Measurements from ENCODE around the gene PLA2G15.

Gene PLA2G15

DNA sequence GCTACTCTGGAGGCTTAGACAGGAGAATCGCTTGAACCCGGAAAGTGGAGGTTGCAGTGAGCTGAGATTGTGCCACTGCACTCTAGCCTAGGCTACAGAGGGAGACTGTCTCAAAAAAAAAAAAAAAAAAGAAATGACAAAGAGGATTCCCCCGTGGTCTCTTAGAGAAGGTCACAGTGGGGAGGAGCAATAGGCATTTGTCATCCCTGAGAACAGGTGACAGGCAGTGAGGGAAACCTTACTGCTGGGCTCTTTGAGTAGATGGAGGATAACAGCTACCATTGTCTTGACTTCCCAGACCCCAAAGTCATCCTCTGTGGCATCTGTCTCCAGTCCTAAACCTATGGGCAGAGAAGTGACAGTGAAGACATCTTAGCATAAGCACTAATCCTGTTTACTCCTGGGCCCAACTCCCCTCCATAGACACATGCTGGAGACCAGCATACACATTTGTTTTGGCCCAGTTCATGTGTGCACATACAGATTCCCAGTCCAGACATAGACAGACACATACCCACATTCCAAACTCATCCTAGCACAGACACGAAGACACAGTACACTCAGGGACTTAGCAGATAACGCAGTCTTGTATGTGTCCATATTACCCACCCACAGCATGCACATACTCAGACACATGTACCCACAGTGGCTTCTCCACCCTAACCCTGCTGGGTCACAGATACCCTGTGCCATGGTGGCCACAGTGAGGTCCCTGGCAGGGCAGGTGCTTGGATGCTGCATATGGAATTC is 11.9 kb upstream of the PLA2G15 start:
- DNase-seq, result no peak

DNA sequence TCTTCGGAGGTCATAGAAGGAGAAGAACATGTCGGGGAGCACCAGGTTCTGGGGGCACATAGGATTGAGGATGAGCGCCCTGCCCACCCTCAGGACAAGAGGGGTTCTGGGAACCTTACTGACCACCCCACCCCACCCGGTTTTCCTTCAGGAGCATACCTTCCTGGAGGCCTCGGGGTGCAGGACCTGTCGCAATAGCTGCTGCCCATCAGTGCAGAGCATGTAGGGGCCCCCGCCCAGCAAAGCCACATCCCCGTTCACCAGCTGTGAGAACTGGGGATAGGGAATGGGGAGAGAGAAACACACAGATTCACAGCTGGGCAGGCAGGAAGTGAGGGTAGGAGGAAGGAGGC is 11.4 kb upstream of the PLA2G15 start:
- DNase-seq, result no peak

DNA sequence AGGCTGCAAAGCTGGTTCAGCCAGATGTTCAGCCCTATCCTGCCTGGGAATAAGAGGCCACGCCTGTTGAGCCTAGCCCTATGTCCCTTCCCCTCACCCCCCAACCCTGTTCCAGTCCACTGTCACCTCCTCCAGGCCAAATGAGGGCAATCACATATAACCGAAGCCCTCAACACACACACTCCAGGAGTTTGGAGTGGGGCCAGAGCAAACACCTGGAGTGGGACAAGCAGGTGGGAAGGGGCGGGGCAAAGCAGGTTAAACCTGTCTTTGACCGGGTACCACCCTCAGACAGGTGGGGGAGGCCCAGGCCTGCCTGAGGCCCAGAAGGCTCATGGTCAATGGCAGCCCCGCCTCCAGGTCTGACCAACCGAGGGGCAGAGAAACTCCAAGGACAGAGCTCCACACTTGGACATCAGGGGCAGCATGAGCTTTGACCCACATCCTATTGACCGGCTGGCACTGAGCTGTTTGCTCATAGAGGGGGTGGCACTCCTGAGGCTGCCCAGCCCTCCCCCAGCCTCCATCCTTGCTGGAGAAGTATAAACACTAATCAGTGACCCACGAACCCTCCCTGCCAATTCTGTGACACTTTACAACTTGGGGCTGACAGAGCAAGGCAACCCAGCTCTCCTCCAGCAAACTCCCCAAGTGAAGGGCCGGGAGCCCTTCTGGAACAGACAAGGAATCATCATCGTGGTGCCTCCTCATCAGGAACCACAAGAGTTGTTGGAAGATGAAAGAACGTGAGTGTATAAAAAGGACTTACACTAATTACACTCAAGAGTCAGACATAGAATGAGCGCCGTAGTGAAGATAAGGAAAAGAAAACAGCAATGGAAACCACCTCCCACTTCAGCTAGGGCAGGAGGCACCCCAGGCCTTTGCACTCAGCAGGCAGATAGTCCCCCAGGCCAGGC is 10.7 kb upstream of the PLA2G15 start:
- no peak for DNase-seq

DNA sequence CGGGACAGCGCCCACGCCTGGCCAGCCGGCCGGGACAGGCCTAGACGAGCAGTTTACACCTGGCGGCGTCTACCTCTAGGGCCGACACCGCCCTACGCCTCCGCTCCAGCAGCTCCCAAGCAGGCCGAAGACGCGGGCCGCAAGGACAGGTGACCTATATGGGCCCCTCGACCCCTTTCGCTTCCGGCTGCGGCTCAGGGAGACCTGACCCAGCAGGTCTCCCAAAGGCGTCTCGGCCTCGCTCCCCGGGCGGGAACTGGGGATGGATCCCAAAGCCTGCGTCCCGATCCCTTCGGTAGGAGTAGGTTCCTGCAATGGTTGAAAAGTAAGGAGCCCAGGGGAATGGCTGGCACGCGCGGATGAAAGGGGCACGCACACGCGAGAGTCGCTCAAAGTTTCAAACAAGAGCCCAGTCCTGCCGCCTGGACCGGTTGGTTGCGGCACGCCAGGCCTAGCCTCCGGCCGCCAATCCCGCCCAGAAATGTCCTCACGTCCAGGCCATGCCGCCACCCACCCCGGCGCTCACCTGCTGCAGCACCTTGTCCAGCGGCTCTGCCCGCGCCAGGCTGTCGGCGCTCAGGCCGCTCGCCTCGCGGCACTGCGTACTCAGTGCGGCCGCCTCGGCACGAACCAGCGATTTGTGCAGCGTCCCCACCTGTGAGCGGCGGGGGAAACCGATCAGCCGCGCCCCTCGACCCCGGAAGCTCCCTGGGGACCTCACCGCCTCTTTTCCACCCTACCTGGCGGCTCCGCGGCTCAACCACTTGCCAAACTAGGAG is 9.9 kb upstream of the PLA2G15 start:
- DNase-seq, result no peak

DNA sequence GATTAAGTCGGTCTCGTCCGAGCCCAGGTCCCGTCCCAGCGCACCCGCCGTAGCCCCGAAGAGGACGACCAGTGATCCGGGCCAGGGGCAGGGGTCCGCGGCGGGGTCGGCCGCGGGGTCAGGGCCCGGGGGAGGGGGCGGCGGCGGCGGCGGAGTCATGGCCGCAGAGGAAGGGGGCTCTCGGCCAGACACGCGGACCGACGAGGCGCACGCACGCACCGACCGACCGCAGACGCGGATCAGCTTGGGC is 9.4 kb upstream of the PLA2G15 start, which contains the start of gene ESRP2:
Gene ESRP2 (minus strand): TSS at position 241 of the 250 bp plus-strand sequence. CDS start 82 bp downstream, at position 159.
- no peak for DNase-seq

DNA sequence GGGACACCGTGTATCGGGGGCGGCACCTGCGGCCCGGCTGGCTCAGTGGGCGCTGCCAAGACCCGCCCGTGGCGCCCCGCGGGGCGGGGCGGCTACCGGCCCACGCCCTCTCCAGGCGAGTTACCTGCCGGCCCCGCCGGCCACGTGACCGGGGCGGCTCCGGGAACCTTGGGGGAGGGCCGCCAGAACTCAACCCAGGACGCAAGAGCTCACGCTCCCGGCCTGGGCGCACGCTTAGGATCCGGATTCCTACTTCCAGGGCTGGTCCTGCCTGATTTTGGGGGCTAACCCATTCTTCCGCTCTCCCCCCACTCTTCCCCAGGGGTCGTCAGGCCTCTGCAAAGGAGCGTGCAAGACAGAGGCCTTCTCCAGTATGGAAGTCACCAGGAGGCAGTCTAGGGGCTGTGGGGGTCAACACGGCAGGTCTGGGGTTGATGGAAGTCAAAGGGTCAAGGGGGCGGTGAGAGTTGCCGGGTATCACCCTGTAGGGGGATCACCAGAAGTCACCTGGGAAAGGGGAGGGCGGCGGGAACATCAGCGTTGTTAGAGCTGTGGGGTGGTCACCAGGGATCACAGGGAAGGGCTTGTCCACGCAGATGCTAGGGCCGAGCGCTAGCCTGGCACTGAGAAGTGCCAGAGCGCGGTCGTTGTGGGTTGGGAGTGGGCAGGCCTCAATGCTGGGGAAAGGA is 8.9 kb upstream of the PLA2G15 start:
- peak in 3 of 5 experiments; percentile 34 to 49 (median 38) for DNase-seq

DNA sequence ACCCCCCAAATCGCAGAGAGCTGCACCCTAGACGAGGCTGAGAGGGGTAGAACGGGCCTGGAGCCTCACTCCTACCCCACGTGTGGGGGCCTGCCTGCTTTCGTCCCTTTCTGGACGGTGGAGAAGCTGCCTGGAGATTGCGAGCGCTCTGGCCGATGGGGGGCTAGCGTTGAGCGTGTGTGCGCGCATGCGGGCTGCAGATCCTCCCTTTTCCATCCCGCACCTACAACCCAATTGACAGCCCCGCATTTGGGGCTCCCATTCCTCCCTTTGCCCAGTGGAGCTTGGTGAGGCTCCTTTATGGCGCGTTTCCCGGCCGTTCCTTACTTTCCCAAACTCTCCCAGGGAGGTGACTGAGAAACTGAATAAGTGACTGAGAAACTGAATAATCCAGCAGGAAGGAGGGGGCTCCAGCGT is 8.3 kb upstream of the PLA2G15 start:
- DNase-seq, result no peak

DNA sequence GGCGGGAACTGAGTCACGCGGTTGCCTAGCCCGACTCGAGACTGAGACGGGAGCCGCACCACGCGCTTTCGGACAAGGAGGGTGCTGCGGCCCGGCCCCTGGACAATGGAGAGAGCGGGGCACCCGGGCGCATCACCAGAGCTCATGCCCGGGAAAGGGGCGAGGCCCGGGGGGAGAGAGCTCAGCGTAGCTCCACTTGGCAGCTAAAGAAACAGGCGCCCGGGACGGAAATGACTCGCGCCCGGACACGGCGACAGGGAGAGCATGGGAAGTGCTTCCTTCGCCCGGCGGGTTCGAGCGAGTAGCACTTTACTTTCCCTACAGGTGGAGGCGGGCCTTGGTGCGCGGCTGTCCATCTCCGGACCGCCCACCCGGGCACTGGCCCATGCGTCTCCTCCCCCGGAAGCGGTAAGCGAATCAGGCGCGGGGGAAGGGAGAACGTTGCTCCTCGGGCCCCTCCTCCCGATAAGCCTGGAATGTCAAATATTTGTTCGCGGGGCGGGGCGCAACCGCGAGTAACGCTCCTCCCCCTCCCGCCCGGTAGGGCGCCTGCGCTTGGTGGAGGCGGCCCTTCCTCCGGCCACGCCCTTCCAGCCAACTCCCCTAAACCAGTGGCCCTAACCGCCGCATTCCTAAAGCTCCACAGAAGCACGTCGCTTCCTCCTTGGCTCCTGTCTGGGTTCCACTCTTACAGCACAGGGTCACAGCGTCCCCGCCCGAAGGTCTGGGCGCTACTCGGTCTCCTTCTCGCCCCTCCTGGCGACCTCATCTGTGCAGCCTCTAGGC is 7.7 kb upstream of the PLA2G15 start:
- peak; percentile 76 to 86 (median 82) for DNase-seq

DNA sequence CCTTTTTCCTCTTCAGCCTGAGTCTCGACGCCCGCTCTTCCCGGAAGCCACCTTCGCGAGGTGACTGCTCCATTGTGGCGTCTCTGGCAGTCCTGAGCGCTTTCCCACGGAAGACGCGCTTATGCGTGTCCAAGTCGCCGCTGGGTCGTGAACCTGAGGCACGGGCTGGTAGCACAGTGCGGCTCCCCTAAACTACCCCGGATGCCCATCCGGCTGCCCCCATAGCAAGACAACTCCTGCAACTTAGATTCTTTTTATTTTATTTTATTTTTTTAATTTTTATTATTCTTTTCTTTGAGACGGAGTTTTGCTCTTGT is 7.2 kb upstream of the PLA2G15 start:
- peak in 1 of 5 experiments; percentile 23 for DNase-seq

DNA sequence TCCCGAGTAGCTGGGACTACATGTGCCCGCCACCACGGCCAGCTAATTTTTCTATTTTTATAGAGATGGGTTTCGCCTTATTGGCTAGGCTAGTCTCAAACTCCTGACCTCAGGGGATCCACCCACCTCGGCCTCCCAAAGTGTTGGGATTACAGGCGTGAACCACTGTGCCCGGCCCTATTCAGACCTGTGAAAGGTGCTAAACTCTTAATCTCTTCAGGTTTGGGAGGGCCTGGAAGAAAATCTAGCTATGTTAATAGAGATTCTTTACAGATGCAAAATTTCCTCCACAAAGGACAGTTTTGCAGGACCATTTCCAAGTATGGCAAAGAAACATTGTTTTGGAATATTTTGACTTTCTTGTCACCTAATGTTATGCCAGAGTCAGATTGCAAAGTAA is 3.1 kb upstream of the PLA2G15 start:
- DNase-seq, result no peak

DNA sequence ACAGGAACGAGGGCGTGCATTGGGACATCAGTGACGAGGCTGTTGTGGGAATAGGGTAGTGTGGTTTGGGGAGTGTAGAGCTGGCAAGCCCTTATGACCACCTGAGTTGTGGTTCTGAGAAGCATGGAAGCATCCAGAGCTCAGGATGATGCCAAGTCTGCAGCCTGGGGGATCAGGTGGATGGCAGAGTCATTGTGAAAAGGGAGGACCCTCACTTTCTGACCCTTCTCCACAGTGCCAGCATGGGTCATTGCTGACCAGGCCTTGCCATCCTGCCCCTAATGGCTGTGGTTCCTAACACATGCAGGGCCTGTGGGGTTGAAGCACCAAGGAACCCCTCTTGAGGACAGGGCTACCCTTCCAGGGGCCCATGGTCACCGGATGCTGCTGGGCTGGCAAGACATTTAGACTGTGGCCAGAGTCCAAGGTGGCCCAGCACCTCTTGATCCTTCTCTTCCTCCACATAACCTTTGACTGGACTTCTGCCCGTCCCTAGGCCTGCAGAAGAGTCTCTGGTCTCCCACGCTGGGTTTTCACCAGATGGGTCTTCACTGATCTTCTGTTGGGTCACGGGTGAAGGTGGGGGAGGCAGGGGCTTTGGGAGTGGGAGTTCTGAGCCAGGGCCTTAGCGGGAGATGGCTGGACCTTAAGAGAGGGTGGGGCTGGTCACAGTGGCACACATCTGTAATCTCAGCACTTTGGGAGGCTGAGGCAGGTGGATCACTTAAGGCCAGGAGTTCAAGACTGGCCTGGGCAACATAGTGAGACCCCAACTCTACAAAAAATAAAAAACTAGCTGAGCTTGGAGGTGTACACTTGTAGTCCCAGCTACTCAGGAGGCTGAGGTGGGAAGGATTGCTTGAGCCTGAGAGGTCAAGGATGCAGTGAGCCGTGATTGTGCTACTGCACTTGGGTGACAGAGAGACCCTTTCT is 2.0 kb upstream of the PLA2G15 start:
- DNase-seq, result no peak

DNA sequence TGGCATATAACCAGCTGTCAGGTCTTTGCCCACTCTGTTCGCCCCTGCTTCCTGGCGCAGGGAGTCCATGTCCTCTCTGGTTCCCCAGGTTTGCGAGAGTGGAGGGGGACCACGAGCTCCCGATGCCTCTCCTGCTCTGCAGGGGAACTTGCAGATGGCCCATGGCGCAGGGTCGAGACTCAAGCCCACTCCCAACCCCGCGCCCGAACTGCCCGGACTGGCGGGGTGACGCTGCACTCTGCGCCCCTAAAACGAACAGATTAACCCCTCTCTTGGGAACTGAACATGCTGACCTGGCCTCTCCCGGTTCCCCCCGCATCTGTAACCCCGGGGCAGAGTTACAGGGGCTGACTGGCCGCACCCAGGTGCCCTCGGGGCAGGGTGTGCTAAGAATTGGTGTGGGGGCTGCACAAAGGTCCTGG is 681 bp upstream of the PLA2G15 start:
- no peak for DNase-seq

DNA sequence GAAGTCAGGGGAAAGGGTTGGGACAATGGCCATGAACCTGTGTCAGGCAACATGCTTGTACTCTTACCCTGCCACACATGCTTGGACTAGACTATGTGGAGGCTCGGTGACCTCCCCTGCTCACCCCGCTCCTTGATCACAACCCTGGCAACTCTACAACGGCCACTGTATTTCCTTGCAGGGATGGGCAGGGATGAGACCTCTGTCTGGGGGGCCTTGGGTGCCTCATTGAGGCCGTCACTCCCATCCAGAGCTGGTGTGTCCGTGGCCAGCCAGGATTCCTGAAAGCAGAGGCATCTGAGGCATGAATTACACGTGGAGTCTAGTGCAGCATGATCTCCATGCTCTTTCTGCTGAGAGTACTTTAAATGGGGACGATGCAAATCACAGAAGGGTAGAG is 948 bp downstream of the PLA2G15 start:
- DNase-seq, result no peak

DNA sequence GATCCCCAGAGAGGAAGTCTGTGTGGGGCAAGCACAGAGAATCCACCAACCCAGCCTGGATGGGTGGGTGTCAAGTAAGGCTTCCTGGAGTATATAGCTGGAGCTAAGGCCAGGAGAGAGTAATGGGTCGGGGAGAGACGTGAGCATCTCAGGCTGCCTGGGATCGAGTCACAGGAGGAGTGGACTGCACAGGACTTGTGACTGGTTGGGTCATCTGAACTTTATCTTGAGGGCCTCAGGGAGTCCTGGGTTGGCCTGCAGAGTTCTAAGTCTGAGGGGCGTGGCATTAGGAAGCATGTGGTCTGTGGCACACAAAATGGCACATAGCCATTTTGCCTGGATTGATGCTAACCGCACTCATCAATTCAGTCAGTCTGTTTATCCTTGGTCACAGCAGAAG is 1.5 kb downstream of the PLA2G15 start:
- no peak for DNase-seq

DNA sequence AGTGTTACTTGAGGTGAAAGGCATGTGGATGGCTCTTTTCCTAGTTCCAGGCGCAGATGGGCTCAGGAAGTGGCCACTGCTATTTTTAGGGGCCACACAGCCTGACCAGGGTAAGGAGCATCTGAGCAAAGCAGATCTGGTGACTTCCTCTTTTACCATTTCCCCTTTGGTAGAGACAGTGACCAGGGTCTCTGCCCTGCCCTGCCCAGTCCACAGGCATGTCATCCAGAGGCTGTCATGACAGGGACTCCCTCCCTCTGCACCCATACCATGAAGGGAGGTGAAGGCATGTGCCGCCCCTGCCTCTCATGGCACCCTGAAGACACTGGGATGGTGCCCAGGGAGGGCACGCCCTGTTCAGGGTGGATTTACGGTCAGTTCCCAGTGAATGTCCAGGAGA is 2.2 kb downstream of the PLA2G15 start:
- no peak for DNase-seq

DNA sequence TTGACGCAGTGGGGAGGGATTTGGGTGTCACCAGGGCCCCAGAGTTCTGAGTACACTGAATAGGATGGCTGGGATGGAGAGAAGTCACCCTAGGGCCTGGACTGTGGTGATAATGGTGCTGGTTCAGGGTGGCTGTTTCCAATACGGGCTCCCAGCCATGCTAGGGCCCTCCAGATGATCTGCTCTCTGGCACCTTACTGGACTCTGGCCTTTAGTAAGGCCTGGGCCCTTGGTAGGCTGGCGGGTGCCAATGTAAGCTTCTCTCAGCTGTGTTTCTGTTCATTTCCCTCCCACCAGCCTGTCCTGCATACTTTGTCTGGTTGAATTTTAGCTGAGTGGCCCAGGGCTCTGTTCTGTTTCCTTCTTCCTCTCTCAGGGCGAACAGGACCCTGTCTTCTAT is 2.8 kb downstream of the PLA2G15 start:
- no peak for DNase-seq

DNA sequence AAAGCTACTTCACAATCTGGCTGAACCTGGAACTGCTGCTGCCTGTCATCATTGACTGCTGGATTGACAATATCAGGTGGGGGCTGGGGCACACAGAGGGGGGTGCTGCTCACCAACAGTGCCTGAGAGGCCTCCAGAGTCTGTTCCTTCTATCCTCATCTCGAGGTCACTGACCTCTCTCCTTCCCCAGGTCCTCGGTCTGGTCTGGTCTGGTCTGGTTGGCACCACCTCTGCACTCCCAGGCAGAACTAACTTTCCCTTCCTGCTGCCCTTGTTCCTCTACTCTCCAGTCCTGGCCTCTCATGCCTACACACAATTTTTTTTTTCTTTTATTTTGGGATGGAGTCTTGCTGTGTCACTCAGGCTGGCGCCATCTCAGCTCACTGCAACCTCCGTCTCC is 4.2 kb downstream of the PLA2G15 start:
- no peak for DNase-seq

DNA sequence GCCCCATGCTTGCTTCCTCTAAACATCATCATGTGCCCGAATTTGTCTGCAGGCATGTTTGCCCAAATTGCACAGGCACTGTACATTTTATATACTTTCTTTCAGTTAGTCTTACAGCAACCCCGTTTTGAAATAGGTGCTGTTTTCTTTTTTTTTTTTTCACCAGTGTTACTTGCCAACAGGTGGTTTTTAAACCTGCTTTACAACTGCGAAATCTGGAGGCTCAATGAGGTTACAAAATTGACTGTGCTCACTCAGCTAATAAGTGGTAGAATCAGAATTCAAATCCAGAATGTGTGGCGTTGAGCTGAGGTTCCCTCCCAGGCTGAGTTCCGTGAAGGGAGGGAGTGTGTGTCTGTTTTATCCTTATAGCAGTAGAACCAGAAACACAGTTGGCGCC is 5.8 kb downstream of the PLA2G15 start:
- DNase-seq, result no peak

DNA sequence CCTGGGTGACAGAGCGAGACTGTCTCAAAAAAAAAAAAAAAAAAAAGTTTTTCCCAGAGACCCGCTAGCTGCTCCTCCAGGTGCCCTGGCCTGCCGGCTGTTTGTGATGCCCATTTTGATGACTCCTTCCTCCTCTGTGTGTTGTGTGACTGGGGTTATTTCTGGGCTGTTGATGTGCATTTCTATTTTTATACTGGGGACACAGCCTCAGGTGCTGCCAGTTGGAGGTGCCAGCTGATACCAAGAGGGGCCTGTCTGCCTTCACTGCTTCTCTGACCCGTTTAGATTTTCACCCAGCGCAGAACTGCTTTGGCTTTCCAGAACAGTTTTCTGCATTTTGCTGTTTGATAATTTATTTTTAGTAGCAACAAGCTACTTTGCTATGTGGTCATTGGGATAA is 6.7 kb downstream of the PLA2G15 start:
- DNase-seq, result no peak

DNA sequence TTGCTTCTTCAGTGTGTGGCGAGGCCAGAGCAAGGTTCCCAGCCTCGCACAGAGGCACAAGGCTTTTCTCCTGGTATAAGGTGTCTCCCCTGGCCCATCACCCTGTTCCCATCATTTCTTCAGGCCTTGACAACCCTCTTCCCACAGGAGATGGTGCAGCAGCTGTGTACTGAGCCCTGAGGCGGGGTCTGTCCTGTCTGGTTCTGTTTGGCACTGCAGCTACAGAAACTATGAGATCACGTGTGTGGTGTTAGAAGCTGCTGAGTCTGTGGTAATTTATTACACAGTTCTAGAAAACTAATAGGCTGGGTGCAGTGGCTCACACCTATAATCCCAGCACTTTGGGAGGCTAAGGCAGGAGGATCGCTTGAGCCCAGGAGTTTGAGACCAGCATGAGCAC is 7.2 kb downstream of the PLA2G15 start:
- no peak for DNase-seq

DNA sequence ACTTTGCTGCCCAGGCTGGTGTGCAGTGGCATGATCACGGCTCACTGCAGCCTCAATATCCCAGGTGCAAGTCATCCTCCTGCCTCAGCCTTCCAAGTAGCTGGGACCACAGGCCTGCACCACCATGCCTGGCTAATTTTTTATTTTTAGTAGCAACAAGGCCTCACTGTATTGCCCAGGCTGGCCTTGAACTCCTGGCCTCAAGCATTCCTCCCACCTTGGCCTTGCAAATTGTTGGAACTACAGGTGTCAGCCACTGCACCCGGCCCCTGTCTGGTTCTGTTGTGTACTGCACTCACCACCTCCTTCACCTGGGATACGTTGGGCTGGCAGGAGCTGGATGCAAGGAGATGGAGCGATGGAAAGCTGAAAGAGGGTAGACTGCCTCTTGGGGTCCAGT is 8.5 kb downstream of the PLA2G15 start:
- no peak for DNase-seq
